Skeletal muscle satellite cell (primary cell): ENCODE results near the gene ARL6IP4.

ENCODE experiments used
- H3K27me3 ChIP-seq: 2 replicates; pipeline ENCODE4 v1.7.0; 2013; ENCODE audit warnings: low read length; ENCODE audit not compliant: control insufficient read depth, insufficient read depth
- H3K36me3 ChIP-seq: 2 replicates; pipeline ENCODE4 v1.7.0; 2013; ENCODE audit warnings: mild to moderate bottlenecking, control low read depth, low read length; ENCODE audit not compliant: insufficient read depth
- H3K4me1 ChIP-seq: 2 replicates; pipeline ENCODE4 v1.7.0; 2013; ENCODE audit warnings: low read length; ENCODE audit not compliant: control insufficient read depth, insufficient read depth
- H3K4me2 ChIP-seq: 2 replicates; pipeline ENCODE4 v1.7.0; 2013; ENCODE audit warnings: mild to moderate bottlenecking, low read length
- H3K4me3 ChIP-seq: 2 replicates; pipeline ENCODE4 v1.7.0; 2013; ENCODE audit warnings: low read length
- H3K9ac ChIP-seq: 2 replicates; pipeline ENCODE4 v1.7.0; 2013; ENCODE audit warnings: mild to moderate bottlenecking, low read depth, low read length, moderate library complexity
- H3K9me3 ChIP-seq: replicated peaks from 2 replicates; pipeline ENCODE4 v1.7.0; 2013; ENCODE audit warnings: mild to moderate bottlenecking, control low read depth, low read length

Gene ARL6IP4

GRCh38 chr12:122996621-122997342 lies 16.3 kb downstream of the ARL6IP4 start:
- Histone ChIP-seq H3K4me2 (no peak overlapping the region), H3K9me3 (no peaks in the 10 kb centered on the region), H3K4me1 (no peaks in the 10 kb centered on the region), H3K36me3 (peaks cover 3% of the 10 kb centered on the region), H3K27me3 (no peaks in the 10 kb centered on the region), H3K9ac (no peak overlapping the region), H3K4me3 (no peak overlapping the region)

- Histone ChIP-seq H3K4me3 (no peak overlapping the region), H3K27me3 (no peaks in the 10 kb centered on the region), H3K9ac (no peak overlapping the region), H3K36me3 (peaks cover 3% of the 10 kb centered on the region), H3K4me2 (no peak overlapping the region), H3K9me3 (no peaks in the 10 kb centered on the region), H3K4me1 (no peaks in the 10 kb centered on the region)
These were observed 17.1 kb downstream of the ARL6IP4 start for GRCh38 chr12:122997343-122998250.

GRCh38 chr12:122998316-122998715 lies 17.8 kb downstream of the ARL6IP4 start:
- H3K9ac ChIP-seq = no peak overlapping the region
- no peak overlapping the region for H3K4me3 ChIP-seq
- no peaks in the 10 kb centered on the region for H3K27me3 ChIP-seq
- H3K4me2 ChIP-seq = no peak overlapping the region
- H3K4me1 ChIP-seq = no peaks in the 10 kb centered on the region
- H3K36me3 ChIP-seq = peaks cover 3% of the 10 kb centered on the region
- H3K9me3 ChIP-seq = no peaks in the 10 kb centered on the region

GRCh38 chr12:122999196-122999946 lies 18.9 kb downstream of the ARL6IP4 start:
- no peaks in the 10 kb centered on the region for H3K27me3 ChIP-seq
- no peak overlapping the region for H3K4me2 ChIP-seq
- no peaks in the 10 kb centered on the region for H3K9me3 ChIP-seq
- no peak overlapping the region for H3K4me3 ChIP-seq
- peaks cover 1% of the 10 kb centered on the region for H3K36me3 ChIP-seq
- H3K4me1 ChIP-seq = no peaks in the 10 kb centered on the region
- no peak overlapping the region for H3K9ac ChIP-seq

- Histone ChIP-seq H3K4me3 (no peak overlapping the region), H3K9me3 (no peaks in the 10 kb centered on the region), H3K9ac (no peak overlapping the region), H3K27me3 (no peaks in the 10 kb centered on the region), H3K4me2 (no peak overlapping the region), H3K4me1 (no peaks in the 10 kb centered on the region), H3K36me3 (peaks cover 7% of the 10 kb centered on the region)
These were observed 19.5 kb downstream of the ARL6IP4 start for GRCh38 chr12:122999986-123000420.

GRCh38 chr12:123000578-123000977 lies 20.1 kb downstream of the ARL6IP4 start:
- no peak overlapping the region for H3K4me2 ChIP-seq
- H3K36me3 ChIP-seq = peaks cover 13% of the 10 kb centered on the region
- no peaks in the 10 kb centered on the region for H3K27me3 ChIP-seq
- H3K9ac ChIP-seq = no peak overlapping the region
- H3K4me1 ChIP-seq = no peaks in the 10 kb centered on the region
- H3K9me3 ChIP-seq = no peaks in the 10 kb centered on the region
- no peak overlapping the region for H3K4me3 ChIP-seq

DNA sequence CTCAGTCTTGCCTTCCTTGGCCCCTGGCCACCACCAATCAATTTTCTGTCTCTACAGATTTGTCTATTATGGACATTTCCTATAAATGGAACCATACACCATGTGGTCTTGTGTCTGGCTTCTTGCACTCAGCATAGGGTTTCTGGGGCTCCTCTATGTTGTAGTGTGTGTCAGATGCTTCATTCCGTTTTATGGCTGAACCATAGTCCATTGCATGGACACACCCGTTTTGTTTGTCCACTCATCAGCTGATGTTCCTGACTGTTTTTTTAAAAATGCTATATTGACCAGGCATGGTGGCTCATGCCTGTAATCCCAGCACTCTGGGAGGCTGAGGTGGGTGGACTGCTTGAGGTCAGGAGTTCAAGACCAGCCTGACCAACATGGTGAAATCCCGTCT lies 21.0 kb downstream of the ARL6IP4 start:
- Histone ChIP-seq H3K9me3 (no peaks in the 10 kb centered on the region), H3K27me3 (no peaks in the 10 kb centered on the region), H3K4me3 (no peak overlapping the region), H3K9ac (no peak overlapping the region), H3K4me1 (no peaks in the 10 kb centered on the region), H3K4me2 (no peak overlapping the region), H3K36me3 (peaks cover 13% of the 10 kb centered on the region)

GRCh38 chr12:123003257-123003656 lies 22.8 kb downstream of the ARL6IP4 start:
- Histone ChIP-seq H3K4me2 (no peak overlapping the region), H3K4me3 (no peak overlapping the region), H3K9ac (no peak overlapping the region), H3K4me1 (no peaks in the 10 kb centered on the region), H3K27me3 (no peaks in the 10 kb centered on the region), H3K9me3 (no peaks in the 10 kb centered on the region), H3K36me3 (peaks cover 13% of the 10 kb centered on the region)

GRCh38 chr12:123004287-123004686 lies 23.8 kb downstream of the ARL6IP4 start:
- H3K4me1 ChIP-seq = no peaks in the 10 kb centered on the region
- no peaks in the 10 kb centered on the region for H3K9me3 ChIP-seq
- no peak overlapping the region for H3K9ac ChIP-seq
- peaks cover 15% of the 10 kb centered on the region for H3K36me3 ChIP-seq
- no peaks in the 10 kb centered on the region for H3K27me3 ChIP-seq
- H3K4me3 ChIP-seq = no peak overlapping the region
- no peak overlapping the region for H3K4me2 ChIP-seq

DNA sequence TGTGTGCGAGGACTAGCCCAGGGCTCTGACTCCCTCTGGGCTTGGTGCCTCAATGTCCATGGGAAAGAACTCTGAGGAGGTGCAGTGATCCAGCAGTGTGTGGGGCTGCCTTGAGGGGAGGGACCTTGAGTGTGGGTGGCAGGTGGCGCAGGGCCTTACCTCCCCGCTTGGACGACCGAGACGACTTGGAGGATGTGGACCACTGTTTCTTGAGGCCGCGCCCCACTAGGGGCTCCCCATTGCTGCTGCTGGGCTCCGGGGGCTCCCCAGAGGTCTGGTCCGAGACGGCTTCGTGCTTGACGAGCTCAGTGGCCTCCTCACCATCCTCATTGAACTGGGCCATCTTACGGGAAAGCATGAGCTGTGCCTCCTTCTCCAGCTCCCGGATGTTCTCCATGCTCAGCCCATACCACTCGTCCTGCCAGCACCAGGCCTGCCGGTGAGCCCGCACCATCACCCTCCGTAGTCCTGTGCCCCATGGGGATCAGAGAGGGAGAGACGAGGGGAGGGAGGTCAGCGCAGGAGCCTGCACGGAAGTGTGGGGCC lies 24.7 kb downstream of the ARL6IP4 start:
- Histone ChIP-seq H3K27me3 (no peaks in the 10 kb centered on the region), H3K4me2 (no peak overlapping the region), H3K9ac (no peak overlapping the region), H3K9me3 (no peaks in the 10 kb centered on the region), H3K4me1 (no peaks in the 10 kb centered on the region), H3K36me3 (peaks cover 20% of the 10 kb centered on the region), H3K4me3 (no peak overlapping the region)

DNA sequence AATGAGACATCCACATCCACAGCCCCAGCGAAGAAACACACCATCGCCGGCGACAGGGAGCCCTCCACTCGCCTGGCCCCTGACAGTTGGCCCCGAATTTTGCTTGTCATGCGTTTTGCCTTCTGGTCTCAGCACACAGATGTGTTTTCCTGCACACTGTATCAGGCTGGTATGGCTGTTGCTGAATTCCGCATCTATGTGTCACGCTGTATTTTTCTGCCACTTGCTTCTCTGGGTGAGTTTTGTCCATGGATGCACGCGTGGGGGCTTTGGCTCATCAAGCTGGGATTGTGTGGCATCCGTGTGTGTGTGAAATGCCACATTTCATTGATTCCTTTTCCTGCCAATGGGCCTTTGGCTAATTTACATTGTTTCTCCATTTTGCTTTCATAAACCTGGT lies 26.5 kb downstream of the ARL6IP4 start:
- no peaks in the 10 kb centered on the region for H3K27me3 ChIP-seq
- H3K4me2 ChIP-seq = no peak overlapping the region
- H3K4me3 ChIP-seq = no peak overlapping the region
- no peaks in the 10 kb centered on the region for H3K9me3 ChIP-seq
- H3K36me3 ChIP-seq = peaks cover 20% of the 10 kb centered on the region
- H3K4me1 ChIP-seq = no peaks in the 10 kb centered on the region
- no peak overlapping the region for H3K9ac ChIP-seq
